IMR-90 (cell line): ENCODE results near the gene SLC24A3. TPM values are rescaled to one million over a fixed set of nuclear protein-coding genes. Genes with fewer than 3 reads are reported as not detected.

ENCODE experiments used
- ATAC-seq: fragments of 200-7000 bp; cut with Tn5 transposase; 2 replicates; pipeline ENCODE4 v1.9.1; 2020; ENCODE audit warnings: low read depth, mild to moderate bottlenecking, moderate library complexity
- BruUV-seq: library from RNA; stranded (reverse); fragments of 400-500 nt; replicated peaks from 2 replicates; lab custom pipeline; 2021; lab: Mats Ljungman, UMichigan
- CTCF ChIA-PET: fragments of 300-600 bp; formaldehyde crosslinking; extraction: SDS; loops from one replicate; lab custom pipeline; 2021; ENCODE audit warnings: antibody characterized with exemption; lab: Yijun Ruan, JAX
- POLR2A ChIA-PET: fragments of 300-600 bp; sonication (Branson Sonifier 250); formaldehyde crosslinking; loops from one replicate; lab custom pipeline; 2022; ENCODE audit warnings: antibody characterized with exemption; ENCODE audit not compliant: unreplicated experiment; lab: Charles Lee
- DNase-seq: peaks from one replicate; pipeline ENCODE4 v3.0.0; 2013
- H2AFZ ChIP-seq: replicated peaks from 2 replicates; pipeline ENCODE3; 2013; ENCODE audit warnings: low read length, mild to moderate bottlenecking; ENCODE audit not compliant: poor library complexity
- H2AK5ac ChIP-seq: 2 replicates; pipeline ENCODE4 v1.6.1; 2013; ENCODE audit warnings: low read depth, low read length, inconsistent platforms
- H2AK9ac ChIP-seq: replicated peaks from 2 replicates; pipeline ENCODE3; 2013; ENCODE audit warnings: mild to moderate bottlenecking, low read depth, low read length, moderate library complexity; ENCODE audit not compliant: poor library complexity
- H2BK120ac ChIP-seq: 2 replicates; pipeline ENCODE4 v1.6.1; 2013; ENCODE audit warnings: low read depth, low read length, inconsistent platforms
- H2BK15ac ChIP-seq: 3 replicates; pipeline ENCODE4 v1.6.1; 2013; ENCODE audit warnings: low read depth, low read length, inconsistent platforms
- H2BK20ac ChIP-seq: 2 replicates; pipeline ENCODE4 v1.6.1; 2013; ENCODE audit warnings: low read depth, mild to moderate bottlenecking, inconsistent platforms, low read length, moderate library complexity
- H2BK5ac ChIP-seq: 2 replicates; pipeline ENCODE4 v1.6.1; 2013; ENCODE audit warnings: mild to moderate bottlenecking, low read depth, low read length, inconsistent platforms; ENCODE audit not compliant: poor library complexity, severe bottlenecking
- H3K14ac ChIP-seq: replicated peaks from 2 replicates; pipeline ENCODE4 v1.6.1; 2013; ENCODE audit warnings: low read depth, low read length, inconsistent platforms
- H3K18ac ChIP-seq: 2 replicates; pipeline ENCODE4 v1.6.1; 2013; ENCODE audit warnings: low read depth, low read length, control low read depth
- H3K23ac ChIP-seq: 2 replicates; pipeline ENCODE4 v1.6.1; 2013; ENCODE audit warnings: low read depth, low read length, inconsistent platforms
- H3K27ac ChIP-seq: 2 replicates; pipeline ENCODE4 v1.5.1; 2013; ENCODE audit warnings: mild to moderate bottlenecking, control low read depth, low read length; ENCODE audit not compliant: insufficient read depth
- H3K27me3 ChIP-seq: 2 replicates; pipeline ENCODE4 v1.6.1; 2013; ENCODE audit warnings: low read length; ENCODE audit not compliant: control insufficient read depth, insufficient read depth
- H3K36me3 ChIP-seq: 2 replicates; pipeline ENCODE4 v1.6.1; 2013; ENCODE audit warnings: low read length, mixed read lengths; ENCODE audit not compliant: control insufficient read depth, insufficient read depth
- H3K4ac ChIP-seq: 2 replicates; pipeline ENCODE4 v1.6.1; 2013; ENCODE audit warnings: low read depth, low read length, inconsistent platforms
- H3K4me1 ChIP-seq: 2 replicates; pipeline ENCODE4 v1.6.1; 2013; ENCODE audit warnings: low read length, mixed read lengths; ENCODE audit not compliant: control insufficient read depth, insufficient read depth
- H3K4me2 ChIP-seq: 2 replicates; pipeline ENCODE4 v1.6.1; 2013; ENCODE audit warnings: low read depth, mild to moderate bottlenecking, control low read depth, low read length, moderate library complexity
- H3K4me3 ChIP-seq: 2 replicates; pipeline ENCODE4 v1.5.1; 2013; ENCODE audit warnings: low read depth, mild to moderate bottlenecking, control low read depth, low read length, moderate library complexity; ENCODE audit not compliant: insufficient read depth
- H3K56ac ChIP-seq: 2 replicates; pipeline ENCODE4 v1.6.1; 2013; ENCODE audit warnings: low read length, inconsistent platforms; ENCODE audit not compliant: insufficient read depth; ENCODE audit errors: extremely low read depth
- H3K79me1 ChIP-seq, 2 experiments: 2 replicates each; pipeline ENCODE4 v1.6.1; 2013; ENCODE audit warnings: low read length in 2 of 2, inconsistent platforms in 1 of 2, low read depth in 1 of 2
- H3K9ac ChIP-seq: 2 replicates; pipeline ENCODE4 v1.6.1; 2013; ENCODE audit warnings: low read depth, low read length, control low read depth
- H3K9me1 ChIP-seq: 2 replicates; pipeline ENCODE4 v1.6.1; 2013; ENCODE audit warnings: low read length, inconsistent platforms; ENCODE audit not compliant: insufficient read depth
- H3K9me3 ChIP-seq: 2 replicates; pipeline ENCODE4 v1.6.1; 2013; ENCODE audit warnings: low read length; ENCODE audit not compliant: control insufficient read depth, insufficient read depth
- H4K20me1 ChIP-seq: 2 replicates; pipeline ENCODE4 v1.6.1; 2013; ENCODE audit warnings: low read length, inconsistent platforms; ENCODE audit not compliant: insufficient read depth
- H4K5ac ChIP-seq: 2 replicates; pipeline ENCODE4 v1.6.1; 2013; ENCODE audit warnings: mild to moderate bottlenecking, low read depth, low read length, control low read depth
- H4K8ac ChIP-seq, 2 experiments: 2 replicates each; pipeline ENCODE4 v1.6.1; 2013; ENCODE audit warnings: low read depth in 2 of 2, low read length in 2 of 2, control low read depth in 1 of 2, inconsistent platforms in 1 of 2
- H4K91ac ChIP-seq: 2 replicates; pipeline ENCODE4 v1.6.1; 2013; ENCODE audit warnings: low read depth, low read length, inconsistent platforms; ENCODE audit not compliant: insufficient read depth
- CHD1 ChIP-seq: IDR thresholded peaks from 2 replicates; pipeline ENCODE4 v1.6.1; 2012; ENCODE audit warnings: low read depth, low read length, improper control_type of control experiment
- FOS ChIP-seq: fragments of 150-350 bp; IDR thresholded peaks from 2 replicates; pipeline ENCODE4 v1.6.1; 2016; ENCODE audit warnings: low read depth, low read length
- MAZ ChIP-seq: IDR thresholded peaks from 2 replicates; pipeline ENCODE4 v1.6.1; 2012; ENCODE audit warnings: low read depth, mild to moderate bottlenecking, low read length, improper control_type of control experiment, moderate library complexity, borderline replicate concordance
- POLR2A ChIP-seq: IDR thresholded peaks from 2 replicates; pipeline ENCODE4 v1.6.1; 2012; ENCODE audit warnings: mild to moderate bottlenecking, low read depth, low read length
- RCOR1 ChIP-seq: IDR thresholded peaks from 2 replicates; pipeline ENCODE4 v1.6.1; 2012; ENCODE audit warnings: mild to moderate bottlenecking, low read length, improper control_type of control experiment; ENCODE audit not compliant: insufficient replicate concordance
- WGBS, 2 experiments: methylation state at CpG; one replicate each; pipeline versions ENCODE4 v1.1.5 to v1.1.7; 2013; ENCODE audit warnings: missing lambda C conversion rate in 2 of 2; ENCODE audit not compliant: insufficient read length in 1 of 2; ENCODE audit errors: extremely low coverage in 2 of 2; 5-methylcytosine and 5-hydroxymethylcytosine counted together
- dilution Hi-C: fragments of 300-500 bp; cut with HindIII; formaldehyde crosslinking; loops from one replicate; pipeline ENCODE4 v1.14.3; 2018; ENCODE audit warnings: low sequenced_read_pairs; ENCODE audit not compliant: unreplicated experiment
- in situ Hi-C: fragments of 300-500 bp; cut with MboI; formaldehyde crosslinking; loops from 3 replicates; pipeline ENCODE4 v1.14.3; 2019; ENCODE audit warnings: low sequenced_read_pairs, inconsistent platforms, mixed read lengths
- intact Hi-C: fragments of 100-400 bp; cut with micrococcal nuclease; formaldehyde crosslinking; loops from 2 replicates; pipeline ENCODE4 v1.10.0; 2022
- polyA plus RNA-seq, 3 experiments: library from polyadenylated mRNA; depleted of rRNA; stranded (reverse); fragments of >200 nt; gene quantifications; 2 replicates each; pipeline ENCODE4 v1.2.3, GENCODE V29; 2012; ENCODE audit warnings: low replicate concordance in 1 of 3
- total RNA-seq: library from RNA; depleted of rRNA; stranded (reverse); fragments of >200 nt; gene quantifications from 2 replicates; pipeline ENCODE4 v1.2.3, GENCODE V29; 2012

Gene SLC24A3
- total and polyA plus RNA-seq, 2 of the 4 experiments (the other 2 are of a cell fraction), result not detected

- no peaks in the 10 kb centered on the region for H3K4me1 ChIP-seq
- H3K14ac ChIP-seq, result no peak overlapping the region
- no peak overlapping the region for H3K4ac ChIP-seq
- H3K9me3 ChIP-seq, result peaks cover 4% of the 10 kb centered on the region; the same call in 1 of the 2 replicates
- no peak overlapping the region for H4K91ac ChIP-seq
- H3K79me1 ChIP-seq, result no peaks in the 10 kb centered on the region
- H3K27me3 ChIP-seq, result no peaks in the 10 kb centered on the region
- H4K8ac ChIP-seq, result no peak overlapping the region
- no peak overlapping the region for H3K4me2 ChIP-seq
- no peak overlapping the region for H3K23ac ChIP-seq
- H2AK9ac ChIP-seq, result no peak overlapping the region
- H3K9ac ChIP-seq, result no peak overlapping the region
- DNase-seq, result no peak
- H3K4me3 ChIP-seq, result no peak overlapping the region
- WGBS, 2 experiments, result no CpG with 5 or more reads among the region's 3 CpGs
- no peak overlapping the region for H2AK5ac ChIP-seq
- intact Hi-C loops (no loop called here), in situ Hi-C loops (no loop called here), dilution Hi-C loops (no loop called here)
- no peak overlapping the region for H2BK20ac ChIP-seq
- no peak overlapping the region for H3K27ac ChIP-seq
- ChIA-PET CTCF (no interaction called here), POLR2A (no interaction called here)
- H4K20me1 ChIP-seq, result no peaks in the 10 kb centered on the region
- no peak overlapping the region for H3K18ac ChIP-seq
- H3K56ac ChIP-seq, result no peak overlapping the region
- no peak overlapping the region for H2BK5ac ChIP-seq
- TF ChIP-seq RCOR1, result no peak
- no peak for TF ChIP-seq POLR2A
- no peak for TF ChIP-seq MAZ
- TF ChIP-seq FOS, result no peak
- TF ChIP-seq CHD1, result no peak
- ATAC-seq, result no peak
- H3K36me3 ChIP-seq, result no peaks in the 10 kb centered on the region
- H2BK15ac ChIP-seq, result no peak overlapping the region
- no peak overlapping the region for H2AFZ ChIP-seq
- no peak overlapping the region for H4K5ac ChIP-seq
- no peak overlapping the region for H2BK120ac ChIP-seq
- H3K9me1 ChIP-seq, result no peaks in the 10 kb centered on the region
- no TSS peak for BruUV-seq
These were observed 53.4 kb downstream of the SLC24A3 start for GRCh38 chr20:19265646-19266374.
